Type B pancreatic cell (in vitro differentiated cells): Measurements from ENCODE around the gene ZSWIM4. TPM values are rescaled to one million over a fixed set of nuclear protein-coding genes. Genes with fewer than 3 reads are reported as not detected.
"Not testable (repeated sequence)": the region's sequence is repeated elsewhere in the genome, so short reads cannot be mapped to it uniquely, and the experiment has no call there.

Source experiments
- DNase-seq: peaks from one replicate; pipeline ENCODE4 v3.0.0; 2021; ENCODE audit warnings: mixed read lengths; ENCODE audit not compliant: unreplicated experiment; ENCODE audit errors: extremely low spot score
- H3K27ac Mint-ChIP-seq: 2 replicates; pipeline ENCODE4 v1.8.0; 2021; ENCODE audit warnings: mild to moderate bottlenecking, mixed read lengths
- H3K27me3 Mint-ChIP-seq: 2 replicates; pipeline ENCODE4 v1.8.0; 2021; ENCODE audit warnings: mixed read lengths
- H3K36me3 Mint-ChIP-seq: 2 replicates; pipeline ENCODE4 v1.8.0; 2021; ENCODE audit warnings: mixed read lengths
- H3K4me1 Mint-ChIP-seq: one replicate; pipeline ENCODE4 v1.8.0; 2021; ENCODE audit warnings: mixed read lengths; ENCODE audit not compliant: unreplicated experiment
- H3K4me3 Mint-ChIP-seq: 2 replicates; pipeline ENCODE4 v1.8.0; 2021; ENCODE audit warnings: mild to moderate bottlenecking, mixed read lengths
- H3K9me3 Mint-ChIP-seq: 2 replicates; pipeline ENCODE4 v1.8.0; 2021; ENCODE audit warnings: mixed read lengths
- total RNA-seq: library from RNA; stranded (reverse); gene quantifications from 2 replicates; pipeline ENCODE4 v1.2.1, GENCODE V29; 2021; ENCODE audit warnings: low replicate concordance
- TF ChIP-seq, protein P1 (sequence below): fragments of 200-600 bp; sonication (generic); conservative IDR thresholded peaks from 2 replicates; pipeline ENCODE4 v1.5.0; 2021; ENCODE audit warnings: antibody characterized with exemption, mild to moderate bottlenecking

The ZSWIM4 gene
- total RNA-seq, 1 donor from 2014 or later, result 15.0 TPM

DNA sequence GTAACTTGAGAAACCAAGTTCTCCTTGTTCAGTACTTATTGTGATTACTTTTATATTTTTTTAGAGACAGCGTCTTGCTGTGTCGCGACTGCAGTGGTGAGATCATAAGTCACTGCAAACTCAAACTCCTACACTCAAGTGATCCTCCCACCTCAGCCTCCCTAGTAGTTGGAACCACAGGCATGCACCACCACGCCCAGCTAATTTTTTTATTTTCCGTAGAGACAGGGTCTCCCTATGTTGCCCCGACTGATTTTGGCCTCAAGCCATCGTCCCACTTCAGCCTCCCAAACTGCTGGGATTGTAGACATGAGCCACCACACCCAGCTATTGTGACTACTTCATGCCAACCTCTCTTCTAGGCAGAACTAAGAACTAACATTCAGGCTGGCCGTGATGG is 12.7 kb upstream of the ZSWIM4 start:
- no peak for DNase-seq
- peak overlapping the region; percentile 62 for H3K27ac Mint-ChIP-seq
- H3K36me3 Mint-ChIP-seq, result peaks cover 7% of the 10 kb centered on the region
- TF ChIP-seq, protein P1, sequence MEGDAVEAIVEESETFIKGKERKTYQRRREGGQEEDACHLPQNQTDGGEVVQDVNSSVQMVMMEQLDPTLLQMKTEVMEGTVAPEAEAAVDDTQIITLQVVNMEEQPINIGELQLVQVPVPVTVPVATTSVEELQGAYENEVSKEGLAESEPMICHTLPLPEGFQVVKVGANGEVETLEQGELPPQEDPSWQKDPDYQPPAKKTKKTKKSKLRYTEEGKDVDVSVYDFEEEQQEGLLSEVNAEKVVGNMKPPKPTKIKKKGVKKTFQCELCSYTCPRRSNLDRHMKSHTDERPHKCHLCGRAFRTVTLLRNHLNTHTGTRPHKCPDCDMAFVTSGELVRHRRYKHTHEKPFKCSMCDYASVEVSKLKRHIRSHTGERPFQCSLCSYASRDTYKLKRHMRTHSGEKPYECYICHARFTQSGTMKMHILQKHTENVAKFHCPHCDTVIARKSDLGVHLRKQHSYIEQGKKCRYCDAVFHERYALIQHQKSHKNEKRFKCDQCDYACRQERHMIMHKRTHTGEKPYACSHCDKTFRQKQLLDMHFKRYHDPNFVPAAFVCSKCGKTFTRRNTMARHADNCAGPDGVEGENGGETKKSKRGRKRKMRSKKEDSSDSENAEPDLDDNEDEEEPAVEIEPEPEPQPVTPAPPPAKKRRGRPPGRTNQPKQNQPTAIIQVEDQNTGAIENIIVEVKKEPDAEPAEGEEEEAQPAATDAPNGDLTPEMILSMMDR, result no peak
- peaks cover 15% of the 10 kb centered on the region for H3K4me1 Mint-ChIP-seq
- no peaks in the 10 kb centered on the region for H3K27me3 Mint-ChIP-seq
- no peaks in the 10 kb centered on the region for H3K9me3 Mint-ChIP-seq
- H3K4me3 Mint-ChIP-seq, result no peak overlapping the region

DNA sequence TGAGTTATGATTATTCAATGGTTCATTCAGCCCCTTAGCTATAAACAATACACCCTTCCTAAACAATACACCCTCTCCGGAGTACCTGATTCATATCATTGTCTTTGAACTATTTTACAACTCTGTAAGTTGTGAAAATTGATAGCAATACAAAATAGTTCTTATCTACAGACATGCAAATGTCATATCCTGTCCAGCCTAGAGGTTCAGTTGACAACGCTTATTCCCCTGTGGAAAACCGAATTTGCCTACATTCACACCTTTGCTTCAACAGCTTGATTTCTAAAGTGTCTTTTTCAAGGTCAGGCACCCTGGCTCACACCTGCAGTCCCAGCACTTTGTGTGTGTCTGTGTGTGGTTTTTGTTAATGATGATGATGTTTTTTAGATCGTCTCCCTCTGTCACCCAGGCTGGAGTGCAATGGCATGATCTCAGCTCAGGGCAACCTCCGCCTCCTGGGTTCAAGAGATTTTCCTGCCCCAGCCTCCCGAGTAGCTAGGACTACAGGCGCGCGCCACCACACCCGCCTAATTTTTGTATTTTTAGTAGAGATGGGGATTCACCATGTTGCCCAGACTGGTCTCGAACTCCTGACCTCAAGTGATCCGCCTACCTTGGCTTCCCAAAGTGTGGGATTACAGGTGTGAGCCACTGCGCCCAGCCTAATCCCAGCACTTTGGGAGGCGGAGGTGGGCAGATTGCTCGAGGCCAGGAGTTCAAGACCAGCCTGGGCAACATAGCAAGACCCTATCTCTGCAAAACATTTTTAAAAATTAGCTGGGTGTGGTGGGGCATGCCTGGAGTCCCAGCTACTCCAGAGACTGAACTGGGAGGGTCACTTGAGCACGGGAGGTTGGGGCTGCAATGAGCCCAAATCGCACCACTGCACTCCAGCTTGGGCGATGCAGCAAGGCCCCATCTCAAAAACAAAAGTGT is 11.4 kb upstream of the ZSWIM4 start:
- TF ChIP-seq, protein P1, result no peak
- no peak for DNase-seq
- peaks cover 15% of the 10 kb centered on the region for H3K4me1 Mint-ChIP-seq
- H3K4me3 Mint-ChIP-seq, result no peak overlapping the region
- no peaks in the 10 kb centered on the region for H3K9me3 Mint-ChIP-seq
- no peaks in the 10 kb centered on the region for H3K27me3 Mint-ChIP-seq
- H3K27ac Mint-ChIP-seq, result peak overlapping the region; percentile 62
- H3K36me3 Mint-ChIP-seq, result peaks cover 4% of the 10 kb centered on the region

DNA sequence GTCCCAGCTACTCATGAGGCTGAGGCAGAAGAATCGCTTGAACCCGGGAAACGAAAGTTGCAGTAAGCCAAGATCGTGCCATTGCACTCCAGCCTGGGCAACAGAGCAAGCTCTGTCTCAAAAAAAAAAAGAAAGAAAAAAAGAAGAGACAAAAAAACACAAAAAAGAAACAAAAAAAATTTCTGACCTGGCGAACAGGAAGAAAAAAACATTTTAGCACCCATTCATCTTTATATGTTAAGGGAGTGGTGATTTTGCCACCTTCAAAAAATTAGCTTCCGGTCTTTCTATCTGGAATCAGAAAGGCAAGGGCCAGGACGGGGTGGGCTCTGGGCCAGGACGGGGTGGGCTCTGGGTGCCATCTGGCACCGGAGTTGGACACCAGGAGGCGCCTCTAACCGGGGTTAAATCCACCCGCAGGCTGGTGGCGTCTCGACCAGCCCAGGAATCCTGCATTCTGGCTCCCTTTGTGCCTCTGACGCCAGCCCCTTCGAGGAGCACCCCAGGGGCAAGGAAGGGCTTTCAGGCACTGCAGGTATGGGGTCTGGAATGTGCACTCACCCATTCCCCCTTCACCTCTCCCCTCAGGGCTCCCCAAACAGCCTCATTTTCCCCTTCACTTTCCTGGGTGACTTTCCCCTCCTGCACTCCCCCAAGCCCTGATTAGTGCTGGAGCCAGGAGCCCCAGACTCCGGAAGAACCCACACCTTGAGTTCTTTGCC is 10.4 kb upstream of the ZSWIM4 start:
- no peaks in the 10 kb centered on the region for H3K9me3 Mint-ChIP-seq
- TF ChIP-seq, protein P1, result peak; percentile 76
- H3K4me1 Mint-ChIP-seq, result peaks cover 15% of the 10 kb centered on the region
- H3K36me3 Mint-ChIP-seq, result no peaks in the 10 kb centered on the region
- H3K27me3 Mint-ChIP-seq, result no peaks in the 10 kb centered on the region
- DNase-seq, result peak; percentile 76
- peak overlapping the region; percentile 57 for H3K4me3 Mint-ChIP-seq
- H3K27ac Mint-ChIP-seq, result peak overlapping the region; percentile 76

DNA sequence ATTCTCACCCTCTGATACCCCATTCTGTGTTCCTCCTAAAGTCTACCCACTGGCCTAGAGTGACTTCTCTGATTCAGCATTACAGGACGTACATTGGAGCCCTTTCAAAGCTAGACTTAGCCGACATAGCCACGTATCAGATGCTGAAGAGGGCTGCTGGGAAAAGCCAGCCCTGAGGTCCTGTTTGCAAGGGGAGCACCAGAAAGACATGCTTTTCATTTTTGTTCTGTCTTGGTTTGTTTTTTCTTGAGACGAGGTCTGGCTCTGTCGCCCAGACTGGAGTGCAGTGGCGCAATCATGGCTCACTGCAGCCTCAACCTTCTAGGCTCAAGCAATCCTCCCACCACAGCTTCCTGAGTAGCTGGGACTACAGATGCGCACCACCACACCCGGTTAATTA is 6.3 kb upstream of the ZSWIM4 start:
- no peaks in the 10 kb centered on the region for H3K27me3 Mint-ChIP-seq

DNA sequence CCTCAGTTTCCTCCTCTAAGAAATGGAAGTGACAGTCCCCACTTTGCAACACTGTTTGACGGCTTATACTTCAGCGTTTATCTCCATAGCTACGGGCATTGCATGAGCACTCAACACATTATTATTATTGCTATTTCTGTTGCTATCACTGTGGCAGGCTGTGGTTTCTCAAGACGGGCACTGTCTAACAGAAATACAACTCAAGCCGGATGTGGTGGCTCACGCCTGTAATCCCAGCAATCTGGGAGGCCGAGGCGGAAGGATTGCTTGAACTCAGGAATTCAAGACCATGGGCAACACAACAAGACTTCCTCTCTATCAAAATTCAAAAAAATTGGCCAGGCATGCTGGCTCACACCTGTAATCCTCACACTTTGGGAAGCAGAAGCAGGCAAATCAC is 4.9 kb upstream of the ZSWIM4 start:
- no peak overlapping the region for H3K4me3 Mint-ChIP-seq
- TF ChIP-seq, protein P1, result no peak
- DNase-seq, result no peak
- H3K36me3 Mint-ChIP-seq, result no peaks in the 10 kb centered on the region
- H3K4me1 Mint-ChIP-seq, result peaks cover 9% of the 10 kb centered on the region
- peak overlapping the region; percentile 9 for H3K27ac Mint-ChIP-seq
- H3K9me3 Mint-ChIP-seq, result no peaks in the 10 kb centered on the region
- H3K27me3 Mint-ChIP-seq, result no peaks in the 10 kb centered on the region

More for the DNA sequence above, 6.3 kb upstream of the ZSWIM4 start:
- Mint-ChIP-seq H3K36me3 (no peaks in the 10 kb centered on the region), H3K4me3 (no peak overlapping the region), H3K27ac (no peak overlapping the region), H3K9me3 (no peaks in the 10 kb centered on the region), H3K4me1 (peaks cover 11% of the 10 kb centered on the region)
- no peak for DNase-seq
- TF ChIP-seq, protein P1, result no peak

DNA sequence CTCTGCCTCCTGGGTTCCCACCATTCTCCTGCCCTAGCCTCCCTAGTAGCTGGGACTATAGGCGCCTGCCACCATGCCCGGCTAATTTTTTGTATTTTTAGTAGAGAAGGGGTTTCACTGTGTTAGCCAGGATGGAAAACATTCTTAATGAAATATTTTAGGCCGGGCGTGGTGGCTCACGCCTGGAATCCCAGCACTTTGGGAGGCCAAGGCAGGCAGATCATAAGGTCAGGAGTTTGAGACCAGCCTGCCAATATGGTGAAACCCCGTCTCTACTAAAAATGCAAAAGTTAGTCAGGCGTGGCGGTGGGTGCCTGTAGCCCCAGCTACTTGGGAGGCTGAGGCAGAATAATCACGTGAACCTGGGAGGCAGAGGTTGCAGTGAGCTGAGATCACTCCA is 1.9 kb upstream of the ZSWIM4 start:
- H3K36me3 Mint-ChIP-seq, H3K27me3 Mint-ChIP-seq, H3K4me3 Mint-ChIP-seq, DNase-seq, H3K9me3 Mint-ChIP-seq: not testable (repeated sequence)
- Mint-ChIP-seq H3K27ac (peak overlapping the region; percentile 100), H3K4me1 (peaks cover 21% of the 10 kb centered on the region)
